22Rv1 (cell line): Measurements from ENCODE around the gene LRRC63.

ENCODE experiments used
- ZFX ChIP-seq: fragments of 450-650 bp; IDR thresholded peaks from 2 replicates; pipeline ENCODE4 v1.6.1; 2017; ENCODE audit warnings: antibody characterized with exemption, borderline replicate concordance
- TF ChIP-seq, protein P1 (sequence below): fragments of 450-650 bp; IDR thresholded peaks from 2 replicates; pipeline ENCODE4 v1.5.1; 2017; ENCODE audit warnings: mild to moderate bottlenecking

DNA sequence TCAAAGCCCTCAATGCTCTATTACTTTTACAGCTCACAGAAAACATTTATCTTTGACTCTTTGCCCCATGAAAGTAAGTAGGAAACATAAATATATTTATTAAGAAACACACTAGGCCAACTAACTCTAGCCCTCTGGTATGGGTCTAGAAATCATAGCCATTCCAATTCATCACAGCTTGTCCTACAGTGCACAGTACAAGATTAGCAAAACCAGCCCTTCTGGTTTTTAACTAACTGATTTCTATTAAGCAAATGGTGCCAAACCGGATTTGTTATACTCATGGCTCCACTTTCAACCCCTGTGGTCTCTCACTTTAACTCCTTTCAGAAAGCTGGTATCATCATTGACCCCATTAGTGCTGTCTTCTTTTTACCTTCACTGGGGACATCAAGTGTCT, 5.6 kb upstream of the LRRC63 start:
- TF ChIP-seq, protein P1, sequence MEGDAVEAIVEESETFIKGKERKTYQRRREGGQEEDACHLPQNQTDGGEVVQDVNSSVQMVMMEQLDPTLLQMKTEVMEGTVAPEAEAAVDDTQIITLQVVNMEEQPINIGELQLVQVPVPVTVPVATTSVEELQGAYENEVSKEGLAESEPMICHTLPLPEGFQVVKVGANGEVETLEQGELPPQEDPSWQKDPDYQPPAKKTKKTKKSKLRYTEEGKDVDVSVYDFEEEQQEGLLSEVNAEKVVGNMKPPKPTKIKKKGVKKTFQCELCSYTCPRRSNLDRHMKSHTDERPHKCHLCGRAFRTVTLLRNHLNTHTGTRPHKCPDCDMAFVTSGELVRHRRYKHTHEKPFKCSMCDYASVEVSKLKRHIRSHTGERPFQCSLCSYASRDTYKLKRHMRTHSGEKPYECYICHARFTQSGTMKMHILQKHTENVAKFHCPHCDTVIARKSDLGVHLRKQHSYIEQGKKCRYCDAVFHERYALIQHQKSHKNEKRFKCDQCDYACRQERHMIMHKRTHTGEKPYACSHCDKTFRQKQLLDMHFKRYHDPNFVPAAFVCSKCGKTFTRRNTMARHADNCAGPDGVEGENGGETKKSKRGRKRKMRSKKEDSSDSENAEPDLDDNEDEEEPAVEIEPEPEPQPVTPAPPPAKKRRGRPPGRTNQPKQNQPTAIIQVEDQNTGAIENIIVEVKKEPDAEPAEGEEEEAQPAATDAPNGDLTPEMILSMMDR, result no peak
- no peak for TF ChIP-seq ZFX
